Type B pancreatic cell (in vitro differentiated cells): ENCODE measurements around the gene CTNNA3. TPM values are rescaled to one million over a fixed set of nuclear protein-coding genes. Genes with fewer than 3 reads are reported as not detected.
"Not testable (repeated sequence)": the region's sequence is repeated elsewhere in the genome, so short reads cannot be mapped to it uniquely, and the experiment has no call there.

ENCODE experiments used
- DNase-seq: peaks from one replicate; pipeline ENCODE4 v3.0.0; 2021; ENCODE audit warnings: mixed read lengths; ENCODE audit not compliant: unreplicated experiment; ENCODE audit errors: extremely low spot score
- H3K27ac Mint-ChIP-seq: 2 replicates; pipeline ENCODE4 v1.8.0; 2021; ENCODE audit warnings: mild to moderate bottlenecking, mixed read lengths
- H3K27me3 Mint-ChIP-seq: 2 replicates; pipeline ENCODE4 v1.8.0; 2021; ENCODE audit warnings: mixed read lengths
- H3K36me3 Mint-ChIP-seq: 2 replicates; pipeline ENCODE4 v1.8.0; 2021; ENCODE audit warnings: mixed read lengths
- H3K4me1 Mint-ChIP-seq: one replicate; pipeline ENCODE4 v1.8.0; 2021; ENCODE audit warnings: mixed read lengths; ENCODE audit not compliant: unreplicated experiment
- H3K4me3 Mint-ChIP-seq: 2 replicates; pipeline ENCODE4 v1.8.0; 2021; ENCODE audit warnings: mild to moderate bottlenecking, mixed read lengths
- H3K9me3 Mint-ChIP-seq: 2 replicates; pipeline ENCODE4 v1.8.0; 2021; ENCODE audit warnings: mixed read lengths
- total RNA-seq: library from RNA; stranded (reverse); gene quantifications from 2 replicates; pipeline ENCODE4 v1.2.1, GENCODE V29; 2021; ENCODE audit warnings: low replicate concordance
- TF ChIP-seq, protein P1 (sequence below): fragments of 200-600 bp; sonication (generic); conservative IDR thresholded peaks from 2 replicates; pipeline ENCODE4 v1.5.0; 2021; ENCODE audit warnings: antibody characterized with exemption, mild to moderate bottlenecking

Gene CTNNA3
- total RNA-seq, 1 donor from 2014 or later = 2.6 TPM

DNA sequence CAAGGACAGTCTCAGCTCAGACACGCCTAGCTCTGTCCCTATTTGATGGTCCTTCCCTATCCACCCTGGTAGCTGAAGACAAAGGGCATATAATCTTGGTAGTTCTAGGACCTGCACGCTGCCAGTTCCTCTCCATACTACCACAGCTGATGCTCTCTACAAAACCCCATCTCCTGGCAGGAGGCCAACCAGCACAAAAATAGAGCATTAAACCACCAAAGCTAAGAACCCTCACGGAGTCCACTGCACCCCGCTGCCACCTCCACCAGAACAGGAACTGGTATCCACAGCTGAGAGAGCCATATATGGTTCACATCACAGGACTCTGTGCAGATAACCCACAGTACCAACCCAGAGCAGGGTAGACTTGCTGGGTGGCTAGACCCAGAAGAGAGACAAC lies 470.8 kb downstream of the CTNNA3 start:
- Mint-ChIP-seq H3K27ac (no peak overlapping the region), H3K4me1 (peaks cover under 1% of the 10 kb centered on the region), H3K4me3 (no peak overlapping the region), H3K36me3 (peaks cover 4% of the 10 kb centered on the region), H3K9me3 (peaks cover 14% of the 10 kb centered on the region), H3K27me3 (no peaks in the 10 kb centered on the region)
- no peak for DNase-seq
- TF ChIP-seq, protein P1, sequence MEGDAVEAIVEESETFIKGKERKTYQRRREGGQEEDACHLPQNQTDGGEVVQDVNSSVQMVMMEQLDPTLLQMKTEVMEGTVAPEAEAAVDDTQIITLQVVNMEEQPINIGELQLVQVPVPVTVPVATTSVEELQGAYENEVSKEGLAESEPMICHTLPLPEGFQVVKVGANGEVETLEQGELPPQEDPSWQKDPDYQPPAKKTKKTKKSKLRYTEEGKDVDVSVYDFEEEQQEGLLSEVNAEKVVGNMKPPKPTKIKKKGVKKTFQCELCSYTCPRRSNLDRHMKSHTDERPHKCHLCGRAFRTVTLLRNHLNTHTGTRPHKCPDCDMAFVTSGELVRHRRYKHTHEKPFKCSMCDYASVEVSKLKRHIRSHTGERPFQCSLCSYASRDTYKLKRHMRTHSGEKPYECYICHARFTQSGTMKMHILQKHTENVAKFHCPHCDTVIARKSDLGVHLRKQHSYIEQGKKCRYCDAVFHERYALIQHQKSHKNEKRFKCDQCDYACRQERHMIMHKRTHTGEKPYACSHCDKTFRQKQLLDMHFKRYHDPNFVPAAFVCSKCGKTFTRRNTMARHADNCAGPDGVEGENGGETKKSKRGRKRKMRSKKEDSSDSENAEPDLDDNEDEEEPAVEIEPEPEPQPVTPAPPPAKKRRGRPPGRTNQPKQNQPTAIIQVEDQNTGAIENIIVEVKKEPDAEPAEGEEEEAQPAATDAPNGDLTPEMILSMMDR = no peak

DNA sequence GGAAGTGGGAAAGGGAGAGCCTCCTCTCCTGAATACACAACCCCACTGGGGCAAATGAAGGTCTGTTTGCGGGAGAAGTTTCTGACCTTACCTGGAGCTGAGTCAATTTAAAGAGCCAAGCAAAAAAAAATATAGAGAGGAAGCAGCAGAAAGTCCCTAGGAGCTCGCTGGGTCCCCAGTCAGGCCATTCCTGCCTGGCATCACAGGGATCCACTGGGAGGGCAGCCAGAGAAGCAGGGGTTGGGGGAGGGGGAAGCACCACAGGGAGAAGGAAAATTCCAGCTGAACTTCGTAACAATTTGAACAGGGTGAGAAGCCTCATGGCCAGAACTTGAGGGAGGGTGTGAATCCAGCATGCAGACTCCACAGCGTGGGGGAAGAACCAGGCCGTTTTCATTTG lies 471.4 kb downstream of the CTNNA3 start:
- TF ChIP-seq, protein P1 = no peak
- no peaks in the 10 kb centered on the region for H3K27me3 Mint-ChIP-seq
- H3K36me3 Mint-ChIP-seq = peaks cover 4% of the 10 kb centered on the region
- H3K4me1 Mint-ChIP-seq = no peaks in the 10 kb centered on the region
- no peak overlapping the region for H3K27ac Mint-ChIP-seq
- no peak for DNase-seq
- H3K9me3 Mint-ChIP-seq = peaks cover 14% of the 10 kb centered on the region
- no peak overlapping the region for H3K4me3 Mint-ChIP-seq

DNA sequence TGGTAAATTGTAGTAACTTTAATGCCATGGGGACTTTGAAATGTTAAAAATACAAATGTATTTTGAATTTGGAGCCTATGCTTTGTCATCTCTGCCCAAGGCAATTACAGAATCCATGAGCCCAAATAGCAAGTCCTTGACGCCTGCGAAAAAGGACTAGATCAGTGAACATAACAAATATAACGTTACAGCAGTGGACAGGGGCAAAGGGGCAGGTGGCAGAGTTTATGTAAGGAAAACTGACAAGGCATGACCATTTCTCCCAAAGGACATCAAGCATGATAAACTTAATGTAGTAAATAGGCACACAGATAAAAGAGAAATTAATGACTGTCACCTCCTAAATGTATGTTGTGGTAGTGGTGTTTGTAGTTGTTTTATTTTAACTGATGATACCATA lies 473.1 kb downstream of the CTNNA3 start:
- Mint-ChIP-seq H3K27ac (no peak overlapping the region), H3K9me3 (peaks cover 12% of the 10 kb centered on the region)
- TF ChIP-seq, protein P1 = no peak

DNA sequence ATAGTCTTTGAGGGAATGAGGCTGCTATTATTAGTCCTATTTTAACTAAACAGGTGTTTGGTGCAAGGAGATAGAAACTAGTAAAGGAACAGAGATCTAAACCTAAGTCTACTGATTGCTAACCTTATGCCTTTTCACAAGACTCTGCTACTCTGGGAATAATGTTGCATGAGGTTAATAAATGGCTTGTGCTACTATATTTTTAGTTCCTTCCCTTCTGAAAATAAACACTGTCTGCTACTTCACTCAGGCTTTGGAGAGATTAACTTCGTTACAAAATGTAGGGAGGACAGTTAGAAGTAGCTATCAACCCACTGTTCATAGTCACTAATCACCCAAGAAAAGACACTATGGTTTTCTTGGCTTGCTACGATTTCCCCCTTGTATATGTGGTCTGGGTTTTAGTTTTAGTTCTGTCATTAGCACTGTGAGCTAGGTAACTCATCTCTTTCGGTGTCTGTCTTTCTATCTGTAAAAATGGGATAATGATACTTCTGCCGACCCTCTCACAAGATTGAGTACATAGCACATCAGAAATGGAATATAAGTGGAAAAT lies 474.0 kb downstream of the CTNNA3 start:
- H3K9me3 Mint-ChIP-seq = peaks cover 9% of the 10 kb centered on the region
- H3K36me3 Mint-ChIP-seq = peaks cover 4% of the 10 kb centered on the region
- no peaks in the 10 kb centered on the region for H3K4me1 Mint-ChIP-seq
- no peak overlapping the region for H3K27ac Mint-ChIP-seq
- TF ChIP-seq, protein P1 = no peak
- H3K27me3 Mint-ChIP-seq = no peaks in the 10 kb centered on the region
- DNase-seq = no peak
- no peak overlapping the region for H3K4me3 Mint-ChIP-seq

More for the DNA sequence above, 473.1 kb downstream of the CTNNA3 start:
- Mint-ChIP-seq H3K27me3 (no peaks in the 10 kb centered on the region), H3K4me1 (no peaks in the 10 kb centered on the region), H3K4me3 (no peak overlapping the region), H3K36me3 (peaks cover 4% of the 10 kb centered on the region)
- DNase-seq = no peak

DNA sequence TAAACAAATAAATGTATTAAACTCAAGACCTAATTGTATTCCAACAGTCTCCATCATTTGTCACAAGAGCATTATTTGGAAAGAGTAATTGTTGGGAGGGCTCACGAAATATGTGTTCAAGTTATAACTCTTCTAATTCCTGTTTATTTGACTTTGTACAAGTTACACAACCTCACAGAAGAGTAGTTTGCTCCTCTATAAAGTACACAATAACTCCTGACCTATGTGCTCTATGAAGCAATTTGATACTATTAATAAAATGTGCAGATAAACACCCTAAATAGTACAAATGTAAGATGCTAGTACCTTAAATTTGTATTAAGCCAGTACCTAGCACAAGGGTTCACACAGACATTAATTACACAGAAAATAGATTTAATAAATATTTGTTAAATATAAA lies 484.3 kb downstream of the CTNNA3 start:
- H3K27ac Mint-ChIP-seq = no peak overlapping the region

DNA sequence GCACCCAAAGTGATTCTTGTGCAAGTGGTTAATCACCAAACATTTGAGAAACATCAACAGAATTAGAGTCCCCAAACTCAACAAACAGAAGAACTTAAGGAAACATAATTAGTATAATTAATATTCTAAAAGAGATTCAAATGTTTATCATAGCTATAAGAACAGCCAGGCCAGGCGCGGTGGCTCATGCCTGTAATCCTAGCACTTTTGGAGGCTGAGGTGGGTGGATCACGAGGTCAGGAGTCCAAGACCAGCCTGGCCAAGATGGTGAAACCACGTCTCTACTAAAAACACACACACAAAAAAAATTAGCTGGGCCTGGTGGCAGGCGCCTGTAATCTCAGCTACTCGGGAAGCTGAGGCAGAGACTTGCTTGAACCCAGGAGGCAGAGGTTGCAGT lies 488.1 kb downstream of the CTNNA3 start:
- not testable (repeated sequence) for H3K9me3 Mint-ChIP-seq, H3K36me3 Mint-ChIP-seq, H3K4me3 Mint-ChIP-seq, DNase-seq, H3K4me1 Mint-ChIP-seq, H3K27me3 Mint-ChIP-seq, H3K27ac Mint-ChIP-seq

More for the DNA sequence above, 484.3 kb downstream of the CTNNA3 start:
- Mint-ChIP-seq H3K36me3 (no peaks in the 10 kb centered on the region), H3K9me3 (no peaks in the 10 kb centered on the region), H3K4me3 (no peak overlapping the region), H3K4me1 (no peaks in the 10 kb centered on the region), H3K27me3 (no peaks in the 10 kb centered on the region)
- TF ChIP-seq, protein P1 = no peak
- no peak for DNase-seq
